Stimulated activated CD4-positive, alpha-beta T cell treated with anti-CD3 and anti-CD28 coated beads, Interleukin-15, amount 100 ng/mL, for 24 hours (primary cell): Measurements from ENCODE around the gene EDIL3.
"Not testable (repeated sequence)": the region's sequence is repeated elsewhere in the genome, so short reads cannot be mapped to it uniquely, and the experiment has no call there.

ENCODE experiments used
- DNase-seq: peaks from one replicate; pipeline ENCODE4 v3.0.0-alpha.2; 2020

EDIL3 gene

GRCh38 chr5:84378420-84378819 lies 6.3 kb downstream of the EDIL3 start:
- DNase-seq = no peak

GRCh38 chr5:84376346-84376745 lies 8.3 kb downstream of the EDIL3 start:
- DNase-seq = no peak

GRCh38 chr5:84374568-84374967 lies 10.1 kb downstream of the EDIL3 start:
- DNase-seq = no peak

GRCh38 chr5:84373506-84373905 lies 11.2 kb downstream of the EDIL3 start:
- no peak for DNase-seq

DNA sequence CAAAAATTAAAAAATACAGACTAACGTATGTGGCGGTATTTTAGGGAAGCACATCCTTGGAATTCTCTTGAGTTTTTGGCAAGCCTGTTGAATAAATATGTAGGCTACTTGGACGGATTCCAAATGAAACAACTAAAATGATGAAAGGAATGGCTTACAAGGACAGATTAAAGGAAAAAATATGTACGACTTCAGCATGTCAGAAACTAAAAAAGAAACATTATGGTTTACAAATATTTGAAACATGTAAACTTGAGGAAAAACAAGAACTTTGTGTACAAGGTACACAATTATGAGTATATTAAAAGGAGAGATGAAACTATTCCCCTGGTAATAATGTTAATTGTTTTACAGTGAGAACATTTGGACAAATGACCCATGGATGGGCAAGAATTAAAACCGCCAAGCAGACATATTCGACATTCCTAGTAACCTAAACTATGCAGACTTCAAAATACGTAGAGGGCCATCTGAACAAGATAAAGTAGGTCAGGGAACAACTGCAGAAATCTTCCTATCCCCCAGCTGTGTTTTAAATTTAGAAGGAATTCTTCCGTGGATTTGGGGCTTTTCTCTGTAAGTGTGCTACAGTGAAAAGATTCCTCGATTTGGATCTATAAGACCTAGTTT lies 12.5 kb downstream of the EDIL3 start:
- no peak for DNase-seq

GRCh38 chr5:84370176-84370575 lies 14.5 kb downstream of the EDIL3 start:
- no peak for DNase-seq

DNA sequence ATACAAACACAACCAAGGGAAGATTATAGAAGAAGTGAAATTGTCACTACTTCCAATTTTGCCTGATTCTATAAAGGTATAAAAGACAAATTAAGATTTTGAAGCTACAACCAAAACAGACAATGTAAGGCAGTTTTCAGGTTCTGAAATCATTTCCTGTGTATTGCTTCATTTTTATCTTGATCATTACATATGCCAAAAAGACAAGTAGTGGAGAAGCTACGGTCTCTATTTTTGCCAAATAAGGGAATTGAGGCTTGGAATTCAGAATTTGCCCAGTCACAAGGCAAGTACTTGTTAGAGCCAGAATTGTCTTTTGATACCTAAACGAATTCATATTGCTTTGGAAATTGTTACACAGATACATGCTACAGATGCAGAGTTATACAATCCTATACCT lies 20.6 kb downstream of the EDIL3 start:
- no peak for DNase-seq

- no peak for DNase-seq
Observed at GRCh38 chr5:84362061-84362720, 22.5 kb downstream of the EDIL3 start.

- DNase-seq = no peak
Observed at GRCh38 chr5:84361572-84361971, 23.1 kb downstream of the EDIL3 start.

- no peak for DNase-seq
Observed at GRCh38 chr5:84360056-84360455, 24.6 kb downstream of the EDIL3 start.

DNA sequence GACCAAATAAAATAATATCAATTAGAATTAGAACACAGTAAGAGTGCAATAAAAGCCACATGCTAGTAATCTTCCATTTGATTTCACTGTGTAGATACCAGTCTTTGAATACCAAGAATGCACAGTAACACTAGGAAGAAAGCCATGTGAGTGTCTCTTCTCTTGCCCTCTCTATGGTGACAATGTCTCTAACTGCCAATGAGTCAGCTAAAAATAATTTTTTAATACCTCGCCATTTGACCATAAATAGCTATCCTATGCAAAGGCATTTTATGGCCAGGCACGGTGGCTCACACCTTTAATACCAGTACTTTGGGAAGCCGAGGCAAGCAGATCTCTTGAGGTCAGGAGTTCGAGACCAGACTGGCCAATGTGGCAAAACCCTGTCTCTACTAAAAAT lies 30.6 kb downstream of the EDIL3 start:
- no peak for DNase-seq

DNA sequence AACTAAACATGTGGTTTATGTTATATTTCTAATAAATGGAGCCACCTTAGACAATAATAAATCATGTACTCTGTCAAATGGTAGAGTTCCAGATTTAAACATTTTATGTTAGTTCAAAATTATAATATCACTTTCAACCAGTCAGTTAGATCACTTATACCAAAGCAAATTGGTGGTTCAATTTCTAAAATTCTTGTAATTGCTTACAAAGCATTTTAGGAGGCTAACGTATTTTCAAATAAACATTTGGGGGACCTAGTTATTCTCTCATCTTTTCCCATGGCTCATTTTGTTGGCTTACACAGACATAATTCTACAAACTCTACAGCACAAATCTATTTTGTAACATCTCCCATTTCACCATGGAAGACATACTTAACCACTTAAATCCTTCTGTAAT lies 39.9 kb downstream of the EDIL3 start:
- no peak for DNase-seq

DNA sequence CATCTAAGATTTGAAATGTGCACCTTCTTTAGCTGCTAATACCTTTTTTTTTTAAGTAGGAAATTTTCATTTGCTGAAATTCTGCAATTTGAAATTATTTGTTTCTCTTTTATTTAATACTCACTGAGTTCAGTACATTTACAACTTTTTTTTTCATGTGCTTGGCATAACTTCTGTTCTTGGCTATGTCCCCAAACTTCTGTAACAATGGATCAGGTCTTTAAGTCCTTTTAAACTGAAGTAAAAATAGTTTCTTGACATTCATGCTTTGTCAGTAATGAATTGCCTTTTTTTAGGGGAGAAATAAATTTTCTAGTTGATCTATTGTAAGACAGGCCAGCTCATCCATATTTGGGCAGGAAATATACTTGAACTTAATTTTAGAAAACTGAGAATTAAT lies 41.5 kb downstream of the EDIL3 start:
- DNase-seq = no peak

- DNase-seq = no peak
Observed at GRCh38 chr5:84332106-84332505, 52.6 kb downstream of the EDIL3 start.

DNA sequence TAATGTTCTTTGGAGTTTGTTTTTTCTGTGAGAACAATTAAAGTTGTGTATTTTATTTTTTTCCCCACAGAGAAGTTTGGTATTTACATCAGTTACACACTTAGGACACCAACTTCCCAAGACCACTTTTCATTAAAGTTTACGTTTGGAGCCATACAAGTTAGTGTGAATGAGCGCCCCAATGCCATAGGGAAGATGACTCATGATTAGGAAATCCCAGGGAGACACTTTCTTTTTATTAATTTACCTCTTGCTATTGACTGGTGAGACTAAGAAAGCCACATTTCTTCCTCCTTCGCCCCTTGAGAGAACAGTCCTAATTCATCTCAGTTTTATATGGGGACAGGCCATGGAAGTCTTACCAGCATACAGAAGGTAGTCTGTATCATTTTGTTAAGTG lies 57.1 kb downstream of the EDIL3 start:
- no peak for DNase-seq

DNA sequence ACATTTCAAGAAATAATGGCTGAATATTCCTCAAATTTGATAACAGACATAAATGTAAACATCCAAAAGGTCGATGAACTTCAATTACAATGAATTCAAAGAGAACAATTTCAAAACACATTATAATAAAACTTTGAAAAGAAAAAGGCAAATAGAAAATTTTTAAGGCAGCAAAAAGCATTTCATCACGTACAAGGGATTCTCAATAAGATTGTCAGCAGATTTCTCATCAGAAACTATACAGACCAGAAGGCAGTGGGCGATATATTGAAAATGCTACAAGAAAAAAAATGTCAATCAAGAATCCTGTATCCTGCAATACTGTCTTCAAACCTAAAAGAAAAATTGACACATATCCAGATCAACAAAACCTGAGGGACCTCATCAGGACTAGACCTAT lies 62.0 kb downstream of the EDIL3 start:
- no peak for DNase-seq

DNA sequence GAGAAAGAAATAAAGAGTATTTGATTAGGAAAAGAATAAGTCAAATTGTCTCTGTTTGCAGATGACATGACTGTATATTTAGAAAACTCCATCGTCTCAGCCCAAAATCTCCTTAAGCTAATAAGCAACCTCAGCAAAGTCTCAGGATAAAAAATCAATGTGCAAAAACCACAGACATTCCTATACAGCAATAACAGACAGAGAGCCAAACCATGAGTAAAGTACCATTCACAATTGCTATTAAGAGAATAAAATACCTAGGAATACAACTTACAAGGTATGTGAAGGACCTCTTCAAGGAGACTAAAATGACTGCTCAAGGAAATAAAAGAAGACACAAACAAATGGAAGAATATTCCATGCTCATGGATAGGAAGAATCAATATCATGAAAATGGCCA lies 66.9 kb downstream of the EDIL3 start:
- DNase-seq = not testable (repeated sequence)

- DNase-seq = not testable (repeated sequence)
Observed at GRCh38 chr5:84312280-84312679, 72.4 kb downstream of the EDIL3 start.

- not testable (repeated sequence) for DNase-seq
Observed at GRCh38 chr5:84309850-84310249, 74.8 kb downstream of the EDIL3 start.

- DNase-seq = no peak
Observed at GRCh38 chr5:84306601-84307000, 78.1 kb downstream of the EDIL3 start.

DNA sequence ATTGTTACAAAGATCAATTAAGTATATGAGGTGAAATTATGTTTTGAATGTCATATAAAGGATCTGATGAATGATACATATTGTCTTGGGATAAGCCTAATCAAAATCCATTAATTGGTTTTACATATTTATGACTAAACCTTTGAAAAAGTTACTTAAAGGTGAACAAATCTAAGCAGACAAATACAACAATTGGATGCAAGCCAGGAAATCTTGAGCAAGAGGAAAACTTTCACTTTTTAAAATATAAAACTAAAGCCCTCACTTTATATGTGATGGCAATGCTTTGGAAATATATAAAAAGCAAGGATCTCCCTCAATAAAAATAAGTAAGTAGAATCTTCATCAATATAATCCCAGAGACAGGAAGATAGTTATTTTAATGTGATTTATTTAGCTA lies 80.1 kb downstream of the EDIL3 start:
- no peak for DNase-seq

DNA sequence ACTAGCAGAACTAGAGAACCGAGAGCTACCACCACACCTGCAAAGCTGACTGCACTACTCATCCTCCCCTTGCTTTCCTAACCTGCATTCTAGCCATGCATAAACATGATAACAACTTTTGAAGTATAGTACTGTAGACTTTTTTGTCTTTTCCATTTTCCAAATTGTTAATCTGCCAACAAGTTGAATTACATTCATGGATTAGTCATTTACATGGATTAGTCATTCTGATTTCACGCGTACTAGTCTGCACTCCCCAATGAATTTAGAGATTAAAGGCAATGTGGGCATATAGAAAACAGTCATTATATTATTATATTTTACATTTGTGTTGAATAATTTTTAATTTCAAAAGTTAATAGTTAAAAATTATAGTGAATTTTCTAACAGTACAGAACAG lies 81.4 kb downstream of the EDIL3 start:
- DNase-seq = no peak

GRCh38 chr5:84301535-84301934 lies 83.1 kb downstream of the EDIL3 start:
- no peak for DNase-seq

GRCh38 chr5:84299959-84300358 lies 84.7 kb downstream of the EDIL3 start:
- DNase-seq = no peak

GRCh38 chr5:84298628-84299027 lies 86.1 kb downstream of the EDIL3 start:
- no peak for DNase-seq
